HepG2 (cell line): Measurements from ENCODE around the gene MTF1. TPM values are rescaled to one million over a fixed set of nuclear protein-coding genes. Genes with fewer than 3 reads are reported as not detected.

Source experiments
- ATAC-seq: fragments of 200-7000 bp; cut with Tn5 transposase; 3 replicates; pipeline ENCODE4 v1.9.1; 2020; ENCODE audit warnings: mild to moderate bottlenecking, moderate library complexity
- BruUV-seq: library from RNA; stranded (reverse); fragments of 400-500 nt; replicated peaks from 2 replicates; lab custom pipeline; 2021; lab: Mats Ljungman, UMichigan
- CTCF ChIA-PET: fragments of 300-600 bp; formaldehyde crosslinking; extraction: SDS; loops from one replicate; lab custom pipeline; 2021; ENCODE audit warnings: low total read pairs, inconsistent platforms, low intra/inter-chr PET ratio; lab: Yijun Ruan, JAX
- POLR2A ChIA-PET: fragments of 350-600 bp; sonication (Branson Sonifier 250); formaldehyde crosslinking; loops from one replicate; lab custom pipeline; 2020; ENCODE audit warnings: antibody characterized with exemption, inconsistent platforms; lab: Yijun Ruan, JAX
- DNase-seq: peaks from one replicate; pipeline ENCODE4 v3.0.0-alpha.2; 2015; ENCODE audit warnings: low spot score
- FAIRE-seq: peaks from 3 replicates; lab custom pipeline; 2011; peaks lifted over from hg19 to GRCh38; lab: Jason Lieb, UNC
- H2AFZ ChIP-seq: one replicate; pipeline ENCODE4 v1.6.1; 2011; ENCODE audit warnings: low read length, inconsistent platforms
- H3K27ac ChIP-seq: fragments of 300-600 bp; 3 replicates; pipeline ENCODE4 v1.8.0; 2011; ENCODE audit warnings: mixed run types, mild to moderate bottlenecking, mixed read lengths, low read length, inconsistent platforms; ENCODE audit not compliant: insufficient read depth; ENCODE audit errors: extremely low read length
- H3K27me3 ChIP-seq, 2 experiments: fragments of 200-600 bp in 1 of 2; 2 replicates in 1 of 2; 3 replicates in 1 of 2; pipeline versions ENCODE4 v1.6.0 to v1.8.0; 2011; ENCODE audit warnings: low read length in 2 of 2, mild to moderate bottlenecking in 2 of 2, moderate library complexity in 2 of 2, inconsistent platforms in 1 of 2; ENCODE audit not compliant: insufficient read depth in 2 of 2, control insufficient read depth in 1 of 2
- H3K36me3 ChIP-seq, 2 experiments: fragments of 200-600 bp in 1 of 2; replicated peaks in 1 of 2; 2 replicates in 1 of 2; 3 replicates in 1 of 2; pipeline versions ENCODE4 v1.5.1 to v1.8.0; 2011; ENCODE audit warnings: low read length in 2 of 2, inconsistent platforms in 1 of 2; ENCODE audit not compliant: insufficient read depth in 2 of 2, control insufficient read depth in 1 of 2
- H3K4me1 ChIP-seq: 2 replicates; pipeline ENCODE4 v1.5.1; 2012; ENCODE audit warnings: low read length, inconsistent platforms; ENCODE audit not compliant: insufficient read depth
- H3K4me2 ChIP-seq: 2 replicates; pipeline ENCODE4 v1.6.0; 2011; ENCODE audit warnings: low read depth, low read length, inconsistent platforms
- H3K4me3 ChIP-seq, 3 experiments: fragments of 200-600 bp in 1 of 3; sonication (generic), shearing (Covaris generic) in 1 of 3; replicated peaks in 1 of 3; 2 replicates each; pipeline ENCODE4 v1.5.1; 2011 to 2016; ENCODE audit warnings: low read length in 3 of 3, inconsistent platforms in 2 of 3, low read depth in 2 of 3, mild to moderate bottlenecking in 2 of 3, control low read depth in 1 of 3, mixed read lengths in 1 of 3; ENCODE audit not compliant: insufficient read depth in 1 of 3
- H3K79me2 ChIP-seq: one replicate; pipeline ENCODE4 v1.6.1; 2011; ENCODE audit warnings: low read length, inconsistent platforms; ENCODE audit not compliant: insufficient read depth
- H3K9ac ChIP-seq: 2 replicates; pipeline ENCODE4 v1.6.0; 2011; ENCODE audit warnings: mild to moderate bottlenecking, low read depth, low read length, inconsistent platforms; ENCODE audit not compliant: insufficient read depth
- H3K9me3 ChIP-seq: 2 replicates; pipeline ENCODE4 v1.5.1; 2012; ENCODE audit warnings: mild to moderate bottlenecking, low read length
- H4K20me1 ChIP-seq: 2 replicates; pipeline ENCODE4 v1.6.0; 2011; ENCODE audit warnings: inconsistent platforms, mild to moderate bottlenecking, low read length, moderate library complexity; ENCODE audit not compliant: insufficient read depth
- DR1 ChIP-seq: sonication (generic); formaldehyde crosslinking; IDR thresholded peaks from 2 replicates; pipeline ENCODE4 v1.8.0; 2021; ENCODE audit warnings: mild to moderate bottlenecking, missing genetic modification reagents, inconsistent platforms
- EHMT2 ChIP-seq: fragments of 200-600 bp; sonication (generic); IDR thresholded peaks from 2 replicates; pipeline ENCODE4 v1.7.0; 2017; ENCODE audit warnings: antibody characterized with exemption, low read depth, low read length, borderline replicate concordance
- HCFC1 ChIP-seq: fragments of 150-350 bp; IDR thresholded peaks from 2 replicates; pipeline ENCODE4 v1.6.1; 2014; ENCODE audit warnings: low read depth, low read length
- HMGA1 ChIP-seq: sonication (generic); formaldehyde crosslinking; conservative IDR thresholded peaks from 2 replicates; pipeline ENCODE4 v1.4.0; 2020; ENCODE audit warnings: missing genetic modification reagents
- KLF13 ChIP-seq: sonication (generic); formaldehyde crosslinking; IDR thresholded peaks from 2 replicates; pipeline ENCODE4 v1.4.0; 2020; ENCODE audit warnings: mild to moderate bottlenecking, missing genetic modification reagents
- NR1H2 ChIP-seq: sonication (generic); formaldehyde crosslinking; IDR thresholded peaks from 2 replicates; pipeline ENCODE4 v1.8.1; 2022; ENCODE audit warnings: low read depth, missing genetic modification reagents, borderline replicate concordance
- NR3C1 ChIP-seq: sonication (generic); formaldehyde crosslinking; IDR thresholded peaks from 2 replicates; pipeline ENCODE4 v1.4.0; 2020; ENCODE audit warnings: missing genetic modification reagents
- POLR2G ChIP-seq: fragments of 200-400 bp; formaldehyde crosslinking; IDR thresholded peaks from 2 replicates; pipeline ENCODE4 v1.6.1; 2018; ENCODE audit warnings: mild to moderate bottlenecking, low read depth, low read length, moderate library complexity
- SMAD3 ChIP-seq: sonication (generic); formaldehyde crosslinking; IDR thresholded peaks from 2 replicates; pipeline ENCODE4 v1.4.0; 2020; ENCODE audit warnings: missing genetic modification reagents
- SMARCC2 ChIP-seq: fragments of 450-650 bp; IDR thresholded peaks from 2 replicates; pipeline ENCODE4 v1.6.1; 2017; ENCODE audit warnings: antibody characterized with exemption, mild to moderate bottlenecking
- ZEB1 ChIP-seq: IDR thresholded peaks from 2 replicates; pipeline ENCODE4 v1.6.1; 2012; ENCODE audit warnings: mild to moderate bottlenecking, low read depth, inconsistent platforms; ENCODE audit not compliant: insufficient replicate concordance
- ZNF350 ChIP-seq: sonication (generic); formaldehyde crosslinking; IDR thresholded peaks from 2 replicates; pipeline ENCODE4 v1.4.0; 2020; ENCODE audit warnings: mild to moderate bottlenecking, low read depth, missing genetic modification reagents, borderline replicate concordance
- ZNF672 ChIP-seq: sonication (generic); formaldehyde crosslinking; IDR thresholded peaks from 2 replicates; pipeline ENCODE4 v1.8.1; 2022; ENCODE audit warnings: missing genetic modification reagents
- WGBS: methylation state at CpG from one replicate; pipeline ENCODE4 v1.1.6; 2017; ENCODE audit warnings: low lambda C conversion rate; 5-methylcytosine and 5-hydroxymethylcytosine counted together
- in situ Hi-C: cut with HindIII; loops from 2 replicates; pipeline ENCODE4 v1.10.0; 2017; ENCODE audit warnings: low pct_unique_long_range_greater_than_20kb; ENCODE audit not compliant: extremely low pct_ligation_motif_present
- intact Hi-C: fragments of 100-400 bp; cut with micrococcal nuclease; formaldehyde crosslinking; loops from one replicate; pipeline ENCODE4 v1.10.0; 2022; ENCODE audit not compliant: unreplicated experiment
- polyA plus RNA-seq, 8 experiments: library from polyadenylated mRNA; depleted of rRNA in 3 of 8; stranded (reverse) in 7 of 8; unstranded in 1 of 8; fragments of >200 nt; fragmentation: Illumina TruSeq in 4 of 8; extraction: Trizol in 4 of 8; gene quantifications; 2 replicates each; pipeline versions ENCODE4 v1.2.1 to v1.2.3, GENCODE V29; 2011 to 2016; ENCODE audit warnings: low read depth in 4 of 8, missing spikeins in 1 of 8, mixed read lengths in 1 of 8; ENCODE audit not compliant: insufficient read depth in 1 of 8
- total RNA-seq, 5 experiments: library from RNA; depleted of rRNA; stranded (reverse); fragments of >200 nt; fragmentation: Illumina TruSeq; extraction: Trizol; gene quantifications; 2 replicates each; pipeline ENCODE4 v1.2.3, GENCODE V29; 2016; ENCODE audit warnings: low read depth in 1 of 5
- TF ChIP-seq, protein P1 (sequence below): sonication (generic); formaldehyde crosslinking; IDR thresholded peaks from 2 replicates; pipeline ENCODE4 v1.4.0; 2020; ENCODE audit warnings: missing genetic modification reagents, borderline replicate concordance
- TF ChIP-seq, protein P2 (sequence below): sonication (generic); formaldehyde crosslinking; IDR thresholded peaks from 2 replicates; pipeline ENCODE4 v1.8.0; 2023; ENCODE audit warnings: mild to moderate bottlenecking, missing genetic modification reagents
- TF ChIP-seq, protein P3 (sequence below): IDR thresholded peaks from 2 replicates; pipeline ENCODE4 v1.6.1; 2018; ENCODE audit warnings: missing genetic modification reagents, mild to moderate bottlenecking, missing compliant biosample characterization

MTF1 gene
- total and polyA plus RNA-seq, 2 of the 13 experiments (the other 11 are each of a cell fraction or from before 2014, with no cell fraction given), result 2.4 to 3.3 TPM

DNA sequence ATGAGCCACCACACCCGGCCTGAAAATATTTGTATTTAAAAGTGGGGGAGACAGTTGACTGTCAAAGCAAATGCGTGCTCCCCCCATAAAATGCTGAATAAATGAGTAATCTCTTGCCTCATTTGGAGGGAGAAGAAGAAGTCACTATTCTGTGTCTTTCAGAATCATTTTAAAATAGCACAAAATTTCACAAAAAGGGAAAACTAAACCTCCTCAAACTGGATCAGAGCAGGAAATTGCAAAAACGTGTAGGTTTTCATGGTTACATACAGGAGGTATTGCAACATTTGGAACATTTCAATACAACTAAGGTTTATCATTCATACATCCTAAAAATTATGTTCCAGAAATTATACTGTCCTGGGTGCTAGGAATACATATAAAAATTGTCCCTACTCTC is 13.6 kb downstream of the MTF1 start:
- Histone ChIP-seq H3K9ac (no peak overlapping the region), H3K4me3 (no peak overlapping the region), H3K9me3 (no peaks in the 10 kb centered on the region), H3K79me2 (peaks cover 8% of the 10 kb centered on the region), H4K20me1 (no peaks in the 10 kb centered on the region), H2AFZ (no peak overlapping the region), H3K4me2 (no peak overlapping the region), H3K27me3 (no peaks in the 10 kb centered on the region; a peak in 1 of 5 replicates), H3K4me1 (no peaks in the 10 kb centered on the region), H3K27ac (no peak overlapping the region), H3K36me3 (peaks cover 7 to 15% of the 10 kb centered on the region in 2 experiments; a peak in 4 of 5 replicates)
- ChIA-PET POLR2A (interaction anchor here (1.2 kb wide), 1 partner anchor 14 kb away, joined by 3 read pairs; the partner anchor contains the start of gene MTF1), CTCF (no interaction called here)
- intact Hi-C loops, result no loop called here
- 93% methylated on average over 3 of the region's 3 CpGs for WGBS
- BruUV-seq, result no TSS peak
- in situ Hi-C loops, result no loop called here
- DNase-seq (no peak), ATAC-seq (no peak), FAIRE-seq (no peak)
- no peak for TF ChIP-seq HMGA1 (CRISPR knock-in tag)
- TF ChIP-seq ZNF350, result no peak
- TF ChIP-seq, protein P1, sequence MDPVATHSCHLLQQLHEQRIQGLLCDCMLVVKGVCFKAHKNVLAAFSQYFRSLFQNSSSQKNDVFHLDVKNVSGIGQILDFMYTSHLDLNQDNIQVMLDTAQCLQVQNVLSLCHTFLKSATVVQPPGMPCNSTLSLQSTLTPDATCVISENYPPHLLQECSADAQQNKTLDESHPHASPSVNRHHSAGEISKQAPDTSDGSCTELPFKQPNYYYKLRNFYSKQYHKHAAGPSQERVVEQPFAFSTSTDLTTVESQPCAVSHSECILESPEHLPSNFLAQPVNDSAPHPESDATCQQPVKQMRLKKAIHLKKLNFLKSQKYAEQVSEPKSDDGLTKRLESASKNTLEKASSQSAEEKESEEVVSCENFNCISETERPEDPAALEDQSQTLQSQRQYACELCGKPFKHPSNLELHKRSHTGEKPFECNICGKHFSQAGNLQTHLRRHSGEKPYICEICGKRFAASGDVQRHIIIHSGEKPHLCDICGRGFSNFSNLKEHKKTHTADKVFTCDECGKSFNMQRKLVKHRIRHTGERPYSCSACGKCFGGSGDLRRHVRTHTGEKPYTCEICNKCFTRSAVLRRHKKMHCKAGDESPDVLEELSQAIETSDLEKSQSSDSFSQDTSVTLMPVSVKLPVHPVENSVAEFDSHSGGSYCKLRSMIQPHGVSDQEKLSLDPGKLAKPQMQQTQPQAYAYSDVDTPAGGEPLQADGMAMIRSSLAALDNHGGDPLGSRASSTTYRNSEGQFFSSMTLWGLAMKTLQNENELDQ, result no peak
- no peak for TF ChIP-seq DR1 (CRISPR knock-in tag)
- no peak for TF ChIP-seq ZNF672 (CRISPR knock-in tag)
- TF ChIP-seq NR1H2 (CRISPR knock-in tag), result no peak
- no peak for TF ChIP-seq EHMT2
- no peak for TF ChIP-seq POLR2G
- TF ChIP-seq SMARCC2, result no peak
- TF ChIP-seq, protein P2, sequence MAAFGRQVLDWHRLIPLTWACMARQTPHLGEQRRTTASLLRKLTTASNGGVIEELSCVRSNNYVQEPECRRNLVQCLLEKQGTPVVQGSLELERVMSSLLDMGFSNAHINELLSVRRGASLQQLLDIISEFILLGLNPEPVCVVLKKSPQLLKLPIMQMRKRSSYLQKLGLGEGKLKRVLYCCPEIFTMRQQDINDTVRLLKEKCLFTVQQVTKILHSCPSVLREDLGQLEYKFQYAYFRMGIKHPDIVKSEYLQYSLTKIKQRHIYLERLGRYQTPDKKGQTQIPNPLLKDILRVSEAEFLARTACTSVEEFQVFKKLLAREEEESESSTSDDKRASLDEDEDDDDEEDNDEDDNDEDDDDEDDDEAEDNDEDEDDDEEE (CRISPR knock-in tag), result no peak
- TF ChIP-seq SMAD3 (CRISPR knock-in tag), result no peak
- no peak for TF ChIP-seq HCFC1
- TF ChIP-seq, protein P3, sequence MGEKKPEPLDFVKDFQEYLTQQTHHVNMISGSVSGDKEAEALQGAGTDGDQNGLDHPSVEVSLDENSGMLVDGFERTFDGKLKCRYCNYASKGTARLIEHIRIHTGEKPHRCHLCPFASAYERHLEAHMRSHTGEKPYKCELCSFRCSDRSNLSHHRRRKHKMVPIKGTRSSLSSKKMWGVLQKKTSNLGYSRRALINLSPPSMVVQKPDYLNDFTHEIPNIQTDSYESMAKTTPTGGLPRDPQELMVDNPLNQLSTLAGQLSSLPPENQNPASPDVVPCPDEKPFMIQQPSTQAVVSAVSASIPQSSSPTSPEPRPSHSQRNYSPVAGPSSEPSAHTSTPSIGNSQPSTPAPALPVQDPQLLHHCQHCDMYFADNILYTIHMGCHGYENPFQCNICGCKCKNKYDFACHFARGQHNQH (CRISPR knock-in tag), result no peak
- no peak for TF ChIP-seq KLF13
- no peak for TF ChIP-seq ZEB1
- TF ChIP-seq NR3C1 (CRISPR knock-in tag), result no peak
